ENCODE data around the gene LTBP1.

GRCh38 chr2:33134791-33135560, 188.2 kb downstream of the LTBP1 start:
- no peak for TF ChIP-seq CTCF (IDR thresholded peaks at IDR 0.05; ENCODE audit: poor library complexity)
- no peak for TF ChIP-seq EZH2 (IDR thresholded peaks at IDR 0.05; ENCODE audit: borderline replicate concordance)
- no peak for TF ChIP-seq EZH2phosphoT487 (IDR thresholded peaks at IDR 0.05; ENCODE audit: low read depth, severe bottlenecking, unreplicated experiment)

Measured in hepatocyte (in vitro differentiated cells).